Gastrocnemius medialis (tissue), 4 donors: ENCODE data around the gene CD46.

Experiments used
- POLR2A ChIP-seq, 2 donors: fragments of 450-650 bp; IDR thresholded peaks; one replicate each; pipeline ENCODE4 v1.6.1; 2017; ENCODE audit warnings: antibody characterized with exemption in 2 of 2, mild to moderate bottlenecking in 2 of 2, moderate library complexity in 2 of 2
- TF ChIP-seq, protein P1 (sequence below), 5 experiments: fragments of 450-650 bp in 3 of 5; fragments of 200-600 bp in 2 of 5; sonication (generic) in 2 of 5; IDR thresholded peaks in 4 of 5; conservative IDR thresholded peaks in 1 of 5; 1 replicate in 4 of 5; 2 replicates in 1 of 5; pipeline ENCODE4 v1.5.1; 2016 to 2019; ENCODE audit warnings: antibody characterized with exemption in 5 of 5, mild to moderate bottlenecking in 3 of 5, moderate library complexity in 3 of 5

GRCh38 chr1:207828046-207828445 lies 76.2 kb downstream of the CD46 start:
- TF ChIP-seq, protein P1, sequence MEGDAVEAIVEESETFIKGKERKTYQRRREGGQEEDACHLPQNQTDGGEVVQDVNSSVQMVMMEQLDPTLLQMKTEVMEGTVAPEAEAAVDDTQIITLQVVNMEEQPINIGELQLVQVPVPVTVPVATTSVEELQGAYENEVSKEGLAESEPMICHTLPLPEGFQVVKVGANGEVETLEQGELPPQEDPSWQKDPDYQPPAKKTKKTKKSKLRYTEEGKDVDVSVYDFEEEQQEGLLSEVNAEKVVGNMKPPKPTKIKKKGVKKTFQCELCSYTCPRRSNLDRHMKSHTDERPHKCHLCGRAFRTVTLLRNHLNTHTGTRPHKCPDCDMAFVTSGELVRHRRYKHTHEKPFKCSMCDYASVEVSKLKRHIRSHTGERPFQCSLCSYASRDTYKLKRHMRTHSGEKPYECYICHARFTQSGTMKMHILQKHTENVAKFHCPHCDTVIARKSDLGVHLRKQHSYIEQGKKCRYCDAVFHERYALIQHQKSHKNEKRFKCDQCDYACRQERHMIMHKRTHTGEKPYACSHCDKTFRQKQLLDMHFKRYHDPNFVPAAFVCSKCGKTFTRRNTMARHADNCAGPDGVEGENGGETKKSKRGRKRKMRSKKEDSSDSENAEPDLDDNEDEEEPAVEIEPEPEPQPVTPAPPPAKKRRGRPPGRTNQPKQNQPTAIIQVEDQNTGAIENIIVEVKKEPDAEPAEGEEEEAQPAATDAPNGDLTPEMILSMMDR (IDR thresholded peaks at IDR 0.05 in 4 of 5, conservative IDR thresholded peaks at IDR 0.05 in 1 of 5): no peak
- TF ChIP-seq POLR2A (IDR thresholded peaks at IDR 0.05): no peak
